PC-9 (cell line): ENCODE measurements around the gene FBXO28. TPM values are rescaled to one million over a fixed set of nuclear protein-coding genes. Genes with fewer than 3 reads are reported as not detected.
"Not testable (repeated sequence)": the region's sequence is repeated elsewhere in the genome, so short reads cannot be mapped to it uniquely, and the experiment has no call there.

Source experiments
- BruUV-seq: library from RNA; stranded (reverse); fragments of 400-500 nt; replicated peaks from 2 replicates; lab custom pipeline; 2021; lab: Mats Ljungman, UMichigan
- CTCF ChIA-PET: fragments of 300-600 bp; sonication (Branson Sonifier 250); formaldehyde crosslinking; loops from one replicate; lab custom pipeline; 2022; ENCODE audit warnings: antibody characterized with exemption; lab: Charles Lee
- POLR2A ChIA-PET: fragments of 300-600 bp; sonication (Branson Sonifier 250); formaldehyde crosslinking; loops from one replicate; lab custom pipeline; 2022; ENCODE audit warnings: antibody characterized with exemption; ENCODE audit not compliant: unreplicated experiment; lab: Charles Lee
- DNase-seq, 2 experiments: peaks; one replicate each; pipeline versions ENCODE4 v3.0.0 to v3.0.0-alpha.2; 2015 to 2022; ENCODE audit warnings: mixed read lengths in 1 of 2
- H2AFZ ChIP-seq: fragments of 200-600 bp; sonication (generic); 2 replicates; pipeline ENCODE4 v1.8.1; 2017; ENCODE audit warnings: antibody characterized with exemption
- H3F3A ChIP-seq: fragments of 200-600 bp; sonication (generic); 2 replicates; pipeline ENCODE4 v1.8.1; 2017; ENCODE audit warnings: antibody characterized with exemption, mild to moderate bottlenecking, low read depth; ENCODE audit not compliant: insufficient read depth
- H3K27ac ChIP-seq: fragments of 200-600 bp; sonication (generic); 2 replicates; pipeline ENCODE4 v1.6.1; 2016; ENCODE audit warnings: mixed run types
- H3K27me3 ChIP-seq: fragments of 200-600 bp; sonication (generic); 2 replicates; pipeline ENCODE4 v1.6.1; 2016; ENCODE audit warnings: low read depth, mixed run types; ENCODE audit not compliant: insufficient read depth
- H3K36me3 ChIP-seq: fragments of 200-600 bp; sonication (generic); 2 replicates; pipeline ENCODE4 v1.6.1; 2016; ENCODE audit warnings: low read depth, mixed run types
- H3K4me1 ChIP-seq: fragments of 200-600 bp; sonication (generic); replicated peaks from 2 replicates; pipeline ENCODE4 v1.6.1; 2016; ENCODE audit warnings: mixed run types; ENCODE audit not compliant: insufficient read depth
- H3K4me2 ChIP-seq: fragments of 200-600 bp; sonication (generic); 2 replicates; pipeline ENCODE4 v1.6.1; 2017; ENCODE audit warnings: mixed run types
- H3K4me3 ChIP-seq: fragments of 200-600 bp; sonication (generic); 2 replicates; pipeline ENCODE4 v1.6.1; 2016; ENCODE audit warnings: mixed run types
- H3K79me2 ChIP-seq: fragments of 200-600 bp; sonication (generic); 2 replicates; pipeline ENCODE4 v1.6.1; 2017; ENCODE audit warnings: low read depth, mixed run types
- H3K9me2 ChIP-seq: fragments of 200-600 bp; sonication (generic); 2 replicates; pipeline ENCODE4 v1.8.1; 2017; ENCODE audit warnings: mild to moderate bottlenecking; ENCODE audit not compliant: insufficient read depth
- H3K9me3 ChIP-seq: fragments of 200-600 bp; sonication (generic); 2 replicates; pipeline ENCODE4 v1.8.1; 2016; ENCODE audit warnings: low read depth; ENCODE audit not compliant: insufficient read depth
- H4K20me1 ChIP-seq: fragments of 200-600 bp; sonication (generic); 2 replicates; pipeline ENCODE4 v1.8.1; 2017; ENCODE audit not compliant: insufficient read depth
- EZH2 ChIP-seq: fragments of 200-600 bp; sonication (generic); IDR thresholded peaks from 2 replicates; pipeline ENCODE4 v1.8.0; 2017; ENCODE audit warnings: antibody characterized with exemption, low read depth
- intact Hi-C: fragments of 100-400 bp; cut with micrococcal nuclease; formaldehyde crosslinking; loops from one replicate; pipeline ENCODE4 v1.10.0; 2022; ENCODE audit not compliant: unreplicated experiment
- total RNA-seq: library from RNA; stranded (reverse); gene quantifications from 2 replicates; pipeline ENCODE4 v1.2.3, GENCODE V29; 2021
- TF ChIP-seq, protein P1 (sequence below): fragments of 200-600 bp; sonication (generic); conservative IDR thresholded peaks from 2 replicates; pipeline ENCODE4 v1.6.1; 2017; ENCODE audit warnings: mixed run types, antibody characterized with exemption, mild to moderate bottlenecking, moderate library complexity

The FBXO28 gene
- total RNA-seq, 1 experiment from 2014 or later, result 48.1 TPM

- ChIA-PET CTCF (interaction anchor here (0.6 to 1.2 kb wide), 2 partner anchors 8 to 54 kb away, joined by 4 to 7 read pairs; no protein-coding TSS in a partner anchor), POLR2A (interaction anchor here (0.5 to 0.7 kb wide), 4 partner anchors 55 to 709 kb away, joined by 3 to 21 read pairs (median 4); no protein-coding TSS in a partner anchor)
- Histone ChIP-seq H3K36me3 (no peaks in the 10 kb centered on the region), H3K4me2 (peak overlapping the region; percentile 59), H3K27me3 (no peaks in the 10 kb centered on the region), H3F3A (peaks cover 30% of the 10 kb centered on the region), H3K27ac (peak overlapping the region; percentile 83), H3K4me1 (peaks cover 32% of the 10 kb centered on the region), H3K79me2 (no peaks in the 10 kb centered on the region), H2AFZ (peak overlapping the region; percentile 60), H3K9me2 (no peaks in the 10 kb centered on the region), H4K20me1 (no peaks in the 10 kb centered on the region), H3K9me3 (no peaks in the 10 kb centered on the region), H3K4me3 (no peak overlapping the region)
- intact Hi-C loops, result no loop called here
- no peak for TF ChIP-seq EZH2
- TF ChIP-seq, protein P1, sequence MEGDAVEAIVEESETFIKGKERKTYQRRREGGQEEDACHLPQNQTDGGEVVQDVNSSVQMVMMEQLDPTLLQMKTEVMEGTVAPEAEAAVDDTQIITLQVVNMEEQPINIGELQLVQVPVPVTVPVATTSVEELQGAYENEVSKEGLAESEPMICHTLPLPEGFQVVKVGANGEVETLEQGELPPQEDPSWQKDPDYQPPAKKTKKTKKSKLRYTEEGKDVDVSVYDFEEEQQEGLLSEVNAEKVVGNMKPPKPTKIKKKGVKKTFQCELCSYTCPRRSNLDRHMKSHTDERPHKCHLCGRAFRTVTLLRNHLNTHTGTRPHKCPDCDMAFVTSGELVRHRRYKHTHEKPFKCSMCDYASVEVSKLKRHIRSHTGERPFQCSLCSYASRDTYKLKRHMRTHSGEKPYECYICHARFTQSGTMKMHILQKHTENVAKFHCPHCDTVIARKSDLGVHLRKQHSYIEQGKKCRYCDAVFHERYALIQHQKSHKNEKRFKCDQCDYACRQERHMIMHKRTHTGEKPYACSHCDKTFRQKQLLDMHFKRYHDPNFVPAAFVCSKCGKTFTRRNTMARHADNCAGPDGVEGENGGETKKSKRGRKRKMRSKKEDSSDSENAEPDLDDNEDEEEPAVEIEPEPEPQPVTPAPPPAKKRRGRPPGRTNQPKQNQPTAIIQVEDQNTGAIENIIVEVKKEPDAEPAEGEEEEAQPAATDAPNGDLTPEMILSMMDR, result no peak
- no TSS peak for BruUV-seq
- peak in 1 of 2 experiments; percentile 73 for DNase-seq
Observed at GRCh38 chr1:224205438-224205840, 91.5 kb downstream of the FBXO28 start.

DNA sequence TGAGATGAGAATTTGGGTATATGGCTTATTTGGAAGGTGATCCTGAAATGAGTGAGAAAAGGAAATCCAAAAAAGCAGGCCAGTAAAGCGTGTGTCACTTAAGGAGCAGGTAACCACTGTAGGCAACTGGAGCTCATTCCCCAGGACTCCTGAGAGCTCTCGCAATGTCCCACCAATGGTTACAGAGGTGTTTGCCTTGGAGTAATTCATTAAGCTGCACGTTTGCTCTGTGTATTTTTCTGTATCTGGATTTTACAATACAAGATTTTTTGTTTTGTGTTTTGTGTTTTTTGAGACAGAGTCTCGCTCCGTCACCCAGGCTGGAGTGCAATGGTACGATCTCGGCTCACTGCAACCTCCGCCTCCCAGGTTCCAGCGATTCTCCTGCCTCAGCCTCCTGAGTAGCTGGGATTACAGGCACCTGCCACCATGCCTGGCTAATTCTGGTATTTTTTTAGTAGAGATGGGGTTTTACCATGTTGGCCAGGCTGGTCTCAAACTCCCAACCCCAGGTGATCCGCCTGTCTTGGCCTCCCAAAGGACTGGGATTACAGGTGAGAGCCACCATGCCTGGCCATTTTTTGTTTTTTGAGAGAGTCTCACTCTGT lies 92.1 kb downstream of the FBXO28 start:
- Histone ChIP-seq H2AFZ (peak overlapping the region; percentile 60), H3K4me2 (peak overlapping the region; percentile 59), H3F3A (peaks cover 30% of the 10 kb centered on the region), H3K4me1 (peaks cover 36% of the 10 kb centered on the region), H3K27ac (peak overlapping the region; percentile 83)
- H3K9me2 ChIP-seq, H3K4me3 ChIP-seq, H3K36me3 ChIP-seq, H3K27me3 ChIP-seq, intact Hi-C loops, DNase-seq, POLR2A ChIA-PET, H3K9me3 ChIP-seq, H3K79me2 ChIP-seq, H4K20me1 ChIP-seq, BruUV-seq: not testable (repeated sequence)
- CTCF ChIA-PET, result interaction anchor here (1.2 kb wide), 1 partner anchor 8 kb away, joined by 4 read pairs; no protein-coding TSS in a partner anchor

GRCh38 chr1:224211206-224211962 lies 97.5 kb downstream of the FBXO28 start:
- H3K4me3 ChIP-seq, result no peak overlapping the region
- H3K4me1 ChIP-seq, result peaks cover 41% of the 10 kb centered on the region
- H3K36me3 ChIP-seq, result no peaks in the 10 kb centered on the region
- POLR2A ChIA-PET, result interaction anchor here (0.6 kb wide), 1 partner anchor 18 kb away, joined by 3 read pairs; no protein-coding TSS in a partner anchor
- H3K4me2 ChIP-seq, result peak overlapping the region; percentile 69
- no peaks in the 10 kb centered on the region for H3K79me2 ChIP-seq
- CTCF ChIA-PET, result no interaction called here
- H2AFZ ChIP-seq, result no peak overlapping the region
- intact Hi-C loops, result loop anchor here (5.0 kb wide), 1 partner anchor 509 kb away; no protein-coding TSS in a partner anchor
- no TSS peak for BruUV-seq
- DNase-seq, result peak in 1 of 2 experiments; percentile 64
- TF ChIP-seq, protein P1, result no peak
- TF ChIP-seq EZH2, result no peak
- H3K27me3 ChIP-seq, result no peaks in the 10 kb centered on the region
- no peaks in the 10 kb centered on the region for H3K9me2 ChIP-seq
- peaks cover 29% of the 10 kb centered on the region for H3F3A ChIP-seq
- H3K27ac ChIP-seq, result peak overlapping the region; percentile 80
- H3K9me3 ChIP-seq, result no peaks in the 10 kb centered on the region
- H4K20me1 ChIP-seq, result no peaks in the 10 kb centered on the region

Other genes starting within 250 kb of the FBXO28 start
- 19.2 and 20.0 TPM in 2 replicates for gene DEGS1, start 69.1 kb downstream of the FBXO28 start, total RNA-seq
- 27.3 and 36.1 TPM in 2 replicates for gene NVL, start 216.1 kb downstream of the FBXO28 start, total RNA-seq
- gene CNIH4, start 242.8 kb downstream of the FBXO28 start, total RNA-seq, result 86.2 and 93.8 TPM in 2 replicates